Mammary epithelial cell (primary cell): ENCODE data around the gene ME3.

Experiments used
- CTCF ChIP-seq, 2 donors: IDR thresholded peaks in 1 of 2; conservative IDR thresholded peaks in 1 of 2; 2 replicates each; pipeline ENCODE4 v1.5.1; 2011 to 2012; ENCODE audit warnings: inconsistent platforms in 2 of 2, low read length in 2 of 2, mild to moderate bottlenecking in 2 of 2, control low read depth in 1 of 2, low read depth in 1 of 2; ENCODE audit not compliant: insufficient read depth in 1 of 2; ENCODE audit errors: extremely low read depth in 1 of 2
- EZH2 ChIP-seq: IDR thresholded peaks from 2 replicates; pipeline ENCODE4 v1.6.1; 2012; ENCODE audit warnings: low read length, inconsistent platforms, borderline replicate concordance

- no peak for TF ChIP-seq CTCF (conservative IDR thresholded peaks at IDR 0.05 in 1 of 2, IDR thresholded peaks at IDR 0.05 in 1 of 2; ENCODE audit: extremely low read depth in 1 of 2, insufficient read depth in 1 of 2, low read depth in 1 of 2, low read length in 2 of 2)
- no peak for TF ChIP-seq EZH2
These were observed 33.3 kb downstream of the ME3 start for GRCh38 chr11:86639137-86639536.
